Measurements from ENCODE around the gene CTSH. TPM values are rescaled to one million over a fixed set of nuclear protein-coding genes. Genes with fewer than 3 reads are reported as not detected.
A peak's percentile ranks its signal among the peaks of the same experiment; 100 is the strongest.

The CTSH gene
- total and polyA plus RNA-seq, 2 of the 13 experiments (the other 11 are each of a cell fraction or from before 2014, with no cell fraction given), result 265 to 653 TPM

GRCh38 chr15:78944669-78945407 is at the start of gene CTSH (continued):
- TF ChIP-seq HNRNPH1 (optimal IDR thresholded peaks at IDR 0.05; ENCODE audit: low read depth, low read length) (no peak), SETDB1 (CRISPR knock-in tag; IDR thresholded peaks at IDR 0.05; ENCODE audit: borderline replicate concordance) (no peak), ZNF569 (CRISPR knock-in tag; IDR thresholded peaks at IDR 0.05; ENCODE audit: borderline replicate concordance) (no peak), ZNF12 (CRISPR knock-in tag; IDR thresholded peaks at IDR 0.05) (no peak), ZNF567 (CRISPR knock-in tag; IDR thresholded peaks at IDR 0.05; ENCODE audit: borderline replicate concordance) (no peak), ZNF562 (CRISPR knock-in tag; IDR thresholded peaks at IDR 0.05; ENCODE audit: borderline replicate concordance) (no peak), BCLAF1 (IDR thresholded peaks at IDR 0.05) (no peak), CEBPZ (IDR thresholded peaks at IDR 0.05; ENCODE audit: low read length) (no peak), HOXD1 (CRISPR knock-in tag; IDR thresholded peaks at IDR 0.05) (no peak), ZNF446 (CRISPR knock-in tag; IDR thresholded peaks at IDR 0.05) (0 out of 2 replicates have a peak, but pooled peaks have one; percentile 57), GATA4 (IDR thresholded peaks at IDR 0.05; ENCODE audit: borderline replicate concordance, low read depth) (no peak), SYNCRIP (IDR thresholded peaks at IDR 0.05; ENCODE audit: insufficient read depth, low read depth, low read length) (no peak), ZNF251 (CRISPR knock-in tag; IDR thresholded peaks at IDR 0.05) (no peak), MTA1 (CRISPR knock-in tag; IDR thresholded peaks at IDR 0.05; ENCODE audit: borderline replicate concordance) (peak; percentile 89; the same call in 1 of the 2 replicates), NFE2 (CRISPR knock-in tag; IDR thresholded peaks at IDR 0.05) (no peak), SCMH1 (CRISPR knock-in tag; IDR thresholded peaks at IDR 0.05; ENCODE audit: borderline replicate concordance) (no peak), ZNF296 (CRISPR knock-in tag; conservative IDR thresholded peaks at IDR 0.05) (no peak), ZNF720 (CRISPR knock-in tag; IDR thresholded peaks at IDR 0.05) (no peak), RXRA (CRISPR knock-in tag; IDR thresholded peaks at IDR 0.05) (peak; percentile 61), RXRB (CRISPR knock-in tag; IDR thresholded peaks at IDR 0.05; ENCODE audit: borderline replicate concordance) (no peak), ZBTB7A (CRISPR knock-in tag; IDR thresholded peaks at IDR 0.05) (peak; percentile 74), ZNF672 (CRISPR knock-in tag; IDR thresholded peaks at IDR 0.05) (no peak), ZNF572 (CRISPR knock-in tag; IDR thresholded peaks at IDR 0.05) (0 out of 2 replicates have a peak, but pooled peaks have one; percentile 60), ELF3 (CRISPR knock-in tag; IDR thresholded peaks at IDR 0.05) (peak; percentile 45; the same call in 1 of the 2 replicates), ZFP36L1 (CRISPR knock-in tag; IDR thresholded peaks at IDR 0.05) (peak; percentile 68; the same call in 1 of the 2 replicates)
